ENCODE measurements around the gene CCDC82.

GRCh38 chr11:96329855-96330510 lies 59.7 kb downstream of the CCDC82 start:
- TF ChIP-seq CTCF (IDR thresholded peaks at IDR 0.05; ENCODE audit: insufficient read depth, low read depth, low read length) (no peak), EZH2 (IDR thresholded peaks at IDR 0.05; ENCODE audit: insufficient read depth, low read length) (no peak)
